ENCODE results near the gene SORCS2.
"Not testable (repeated sequence)": the region's sequence is repeated elsewhere in the genome, so short reads cannot be mapped to it uniquely, and the experiment has no call there.

The SORCS2 gene

GRCh38 chr4:7201420-7202305 lies 9.3 kb downstream of the SORCS2 start:
- DNase-seq, result no peak

GRCh38 chr4:7202411-7202810 lies 10.1 kb downstream of the SORCS2 start:
- no peak for DNase-seq

DNA sequence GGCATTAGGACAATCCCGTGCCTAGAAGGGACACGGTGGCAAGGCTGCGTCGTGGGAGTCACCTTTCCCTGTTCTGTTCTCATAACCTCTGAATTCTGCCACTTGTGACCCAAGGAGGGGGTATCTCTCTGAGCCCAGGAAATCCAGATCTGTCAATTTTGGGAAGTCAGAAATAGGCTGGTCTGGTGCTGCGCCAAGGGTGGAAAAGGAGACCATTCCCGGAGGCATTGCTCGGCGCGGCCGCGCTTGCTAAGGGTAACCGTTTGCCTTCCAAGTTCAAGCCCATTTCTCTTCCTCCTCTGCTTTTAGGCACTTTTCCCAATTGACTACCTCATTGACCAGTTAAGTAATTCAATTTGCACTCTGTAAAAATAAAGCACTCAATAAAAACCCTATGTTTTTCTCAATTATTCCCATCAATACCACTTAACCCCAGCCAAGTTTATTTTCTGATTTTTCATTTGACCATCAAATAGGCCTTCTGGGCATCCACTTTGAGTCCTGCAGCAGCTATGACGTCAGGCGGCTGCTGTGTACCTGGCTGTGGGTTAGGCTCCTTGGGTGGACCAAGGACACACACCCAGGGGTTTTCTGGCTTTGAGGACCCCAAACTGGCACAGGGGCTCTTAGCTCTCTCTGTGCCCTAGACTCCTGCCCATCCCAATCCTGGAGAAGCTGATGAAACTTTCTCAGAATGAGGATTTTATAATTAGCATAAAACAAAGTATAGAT lies 12.5 kb downstream of the SORCS2 start:
- no peak for DNase-seq

DNA sequence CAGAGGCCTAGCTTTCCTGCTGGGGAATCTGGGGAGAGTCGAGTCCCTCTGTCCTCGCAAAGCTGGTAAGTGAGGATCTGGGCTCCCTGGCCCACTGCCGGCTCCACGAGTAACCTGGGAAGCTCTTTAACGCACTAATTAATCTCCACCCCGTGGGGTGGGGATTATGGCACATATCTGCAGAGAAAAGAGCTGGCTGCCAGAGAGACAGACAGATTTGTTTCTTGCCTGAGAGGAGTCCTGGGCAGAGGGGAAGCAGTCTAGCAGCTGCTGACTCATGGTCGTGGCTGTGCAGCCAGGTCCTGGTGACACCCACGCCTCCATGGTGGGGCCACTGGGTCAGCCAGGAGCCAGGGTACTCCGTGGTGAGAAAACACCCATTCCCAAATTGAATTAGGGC lies 14.0 kb downstream of the SORCS2 start:
- DNase-seq, result no peak

- DNase-seq, result no peak
Measured at GRCh38 chr4:7206911-7207567, 14.7 kb downstream of the SORCS2 start.

DNA sequence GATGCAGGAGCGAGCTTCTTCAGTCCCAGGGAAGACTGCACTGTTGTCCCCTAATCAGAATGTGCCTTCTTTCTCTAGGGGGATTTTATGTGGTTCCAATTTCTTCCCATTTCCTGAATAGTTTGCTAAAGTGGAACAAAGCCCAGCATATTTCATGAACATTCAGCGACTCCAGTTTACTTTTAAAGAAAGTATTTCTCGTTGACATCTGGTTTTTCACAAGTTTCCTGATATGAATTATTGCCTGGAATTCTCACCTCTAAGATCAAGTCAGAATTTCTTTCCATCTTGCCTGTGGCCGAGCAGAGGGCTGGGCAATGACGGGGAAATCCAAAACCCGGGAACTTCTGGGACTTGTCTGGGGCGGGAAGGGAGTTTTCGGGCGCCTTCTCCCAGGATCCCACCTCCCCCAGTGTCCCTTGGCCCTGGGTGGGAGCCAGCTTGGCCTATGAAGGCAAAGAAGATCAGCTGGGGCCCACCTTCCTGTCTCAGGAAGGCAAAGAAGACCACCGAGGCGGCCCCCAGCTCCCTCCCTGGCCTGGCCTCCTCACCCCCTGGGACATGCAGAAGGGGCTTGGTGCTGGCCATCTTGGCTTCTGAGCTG lies 15.4 kb downstream of the SORCS2 start:
- no peak for DNase-seq

DNA sequence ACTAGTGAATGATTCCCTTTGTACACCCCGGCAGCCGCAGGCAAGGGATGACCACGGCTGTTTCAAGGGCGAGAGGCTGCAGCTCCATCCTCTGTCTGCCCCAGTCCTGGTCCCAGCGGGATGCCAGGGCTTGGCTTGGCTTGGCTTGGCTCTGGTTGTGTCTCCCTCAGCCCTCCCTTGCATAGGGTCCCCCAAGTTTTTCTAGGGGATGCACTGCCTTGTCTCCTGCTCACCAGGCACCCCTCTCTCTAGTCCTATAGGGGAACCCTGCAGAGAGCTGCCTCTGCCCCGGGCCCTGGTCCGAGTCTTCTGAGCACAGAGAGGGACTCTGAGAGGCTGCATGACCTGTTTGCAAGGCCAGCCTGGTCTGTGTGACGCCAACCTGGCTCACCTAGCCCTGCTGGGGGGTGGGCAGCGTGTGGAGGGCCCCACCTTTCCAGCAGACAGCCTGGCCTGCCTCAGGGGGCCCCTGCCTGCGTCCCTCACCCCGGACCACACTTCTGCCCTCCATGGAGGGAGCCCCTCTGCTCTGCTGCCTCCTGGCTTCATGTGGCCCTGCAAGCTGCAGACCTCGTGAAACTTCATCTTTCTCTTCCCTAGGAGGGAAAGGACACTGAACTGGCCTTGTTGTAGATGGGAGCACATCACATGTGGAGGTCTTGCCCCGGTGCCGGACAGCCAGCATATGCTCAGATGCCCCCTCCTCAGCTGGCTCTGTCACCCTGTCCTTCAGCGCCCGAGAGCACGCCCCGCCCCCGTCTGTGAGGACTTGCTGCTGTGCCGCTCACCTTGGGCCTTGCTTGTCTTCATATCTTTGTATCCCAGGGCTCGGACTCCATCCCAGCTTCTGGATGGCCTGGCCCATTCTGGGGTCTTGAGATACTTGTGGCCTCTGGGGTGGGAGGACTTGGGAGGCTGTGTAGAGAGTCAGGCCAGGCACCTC lies 16.4 kb downstream of the SORCS2 start:
- DNase-seq, result no peak

- no peak for DNase-seq
Measured at GRCh38 chr4:7209699-7210098, 17.4 kb downstream of the SORCS2 start.

DNA sequence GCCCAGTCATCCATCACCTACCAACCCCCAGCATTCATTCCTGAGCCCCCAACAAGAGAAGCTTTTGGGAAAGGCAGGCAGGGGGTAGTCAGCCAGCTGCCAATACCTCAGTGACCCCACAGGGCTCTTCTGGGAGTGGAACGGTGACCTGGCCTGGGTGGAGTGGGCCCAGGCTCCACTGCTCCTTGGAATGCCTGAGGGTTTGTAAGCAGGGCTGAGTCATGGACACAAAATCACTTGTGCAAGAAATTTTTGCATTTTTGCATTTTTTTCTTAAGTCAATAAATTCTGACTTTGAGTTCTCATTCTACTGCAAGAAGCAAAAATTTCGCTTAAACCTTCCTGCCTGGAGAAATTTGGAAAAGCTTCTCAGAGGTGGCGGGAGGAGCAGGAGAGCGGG lies 18.5 kb downstream of the SORCS2 start:
- DNase-seq, result no peak

GRCh38 chr4:7212101-7212674 lies 19.9 kb downstream of the SORCS2 start:
- DNase-seq, result no peak

DNA sequence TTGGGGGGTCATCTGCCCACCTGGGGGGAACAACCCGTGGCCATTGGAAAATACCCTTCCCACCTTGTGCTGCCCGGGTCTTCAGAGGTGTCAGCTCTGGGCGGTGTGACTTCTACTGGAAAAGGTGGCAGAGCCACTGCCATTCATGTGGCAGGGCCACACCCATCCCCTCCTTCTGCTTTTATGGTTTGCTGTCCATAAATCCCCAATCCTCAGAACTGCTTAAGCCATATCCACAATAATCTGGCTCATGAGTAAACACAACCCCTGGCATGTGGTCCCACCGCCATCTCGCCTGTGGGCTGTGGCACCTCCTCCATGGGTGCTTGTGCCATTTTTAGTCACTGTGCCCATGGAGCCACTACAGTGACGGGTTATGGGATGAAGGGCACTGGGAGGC lies 20.6 kb downstream of the SORCS2 start:
- DNase-seq, result no peak

DNA sequence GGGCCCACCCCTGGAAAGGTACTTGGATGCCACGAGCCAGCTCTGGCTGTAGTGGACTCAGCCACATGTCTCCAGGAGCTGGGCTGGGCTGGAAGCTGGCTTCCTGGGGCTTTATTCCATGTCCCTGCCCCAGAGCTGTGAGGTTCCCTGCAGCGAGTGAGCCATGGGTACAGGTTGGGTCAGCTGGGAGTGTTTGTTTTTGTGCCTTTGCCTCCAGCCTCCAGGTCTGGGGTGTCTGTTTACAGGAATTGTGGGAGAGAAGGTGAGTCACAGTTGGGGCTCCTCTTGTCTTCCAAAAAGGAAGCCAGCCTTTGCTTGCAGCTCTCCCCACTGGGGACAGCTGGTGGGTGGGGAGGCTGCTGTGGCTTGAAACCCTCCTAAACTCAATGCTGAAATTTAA lies 21.5 kb downstream of the SORCS2 start:
- no peak for DNase-seq

- DNase-seq, result no peak
Measured at GRCh38 chr4:7214359-7214758, 22.0 kb downstream of the SORCS2 start.

DNA sequence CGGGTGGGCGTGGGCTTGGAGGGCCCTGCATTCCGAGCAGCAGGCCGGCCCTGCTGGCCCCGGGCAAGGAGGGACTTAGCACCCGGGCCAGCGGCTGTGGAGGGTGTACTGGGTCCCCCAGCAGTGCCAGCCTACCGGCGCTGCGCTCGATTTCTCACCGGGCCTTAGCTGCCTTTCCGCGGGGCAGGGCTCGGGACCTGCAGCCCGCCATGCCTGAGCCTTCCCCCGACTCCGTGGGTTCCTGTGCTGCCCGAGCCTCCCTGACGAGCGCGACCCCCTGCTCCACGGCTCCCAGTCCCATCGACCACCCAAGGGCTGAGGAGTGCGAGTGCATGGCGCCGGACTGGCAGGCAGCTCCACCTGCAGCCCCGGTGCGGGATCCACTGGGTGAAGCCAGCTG lies 22.8 kb downstream of the SORCS2 start:
- not testable (repeated sequence) for DNase-seq

DNA sequence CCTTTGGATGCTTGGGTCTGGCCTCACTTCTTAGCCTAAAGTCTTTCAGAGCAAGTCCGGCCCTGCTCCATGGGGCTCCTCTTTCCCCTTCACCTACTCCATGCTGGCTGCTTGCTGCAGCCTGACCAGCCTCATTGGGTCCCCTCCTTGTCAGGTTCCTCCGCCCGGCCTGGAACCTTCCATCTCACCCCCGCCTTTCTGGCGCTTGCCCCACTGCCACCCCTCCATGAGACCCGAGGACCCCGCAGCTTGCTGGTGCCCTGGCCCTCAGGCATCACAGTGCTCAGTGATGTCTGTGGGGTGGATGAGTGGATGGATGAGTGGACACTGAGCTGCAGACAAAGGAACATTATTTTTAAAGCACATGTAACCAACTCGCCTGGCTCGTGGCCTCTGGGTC lies 24.7 kb downstream of the SORCS2 start:
- DNase-seq, result no peak

- no peak for DNase-seq
Measured at GRCh38 chr4:7217474-7218321, 25.4 kb downstream of the SORCS2 start.

- DNase-seq, result no peak
Measured at GRCh38 chr4:7218686-7219085, 26.3 kb downstream of the SORCS2 start.

GRCh38 chr4:7222521-7222920 lies 30.2 kb downstream of the SORCS2 start:
- DNase-seq, result no peak

GRCh38 chr4:7223541-7223940 lies 31.2 kb downstream of the SORCS2 start:
- DNase-seq, result no peak

- no peak for DNase-seq
Measured at GRCh38 chr4:7224001-7224400, 31.7 kb downstream of the SORCS2 start.
